Neural cell (in vitro differentiated cells): ENCODE results near the gene TSPAN14. TPM values are rescaled to one million over a fixed set of nuclear protein-coding genes. Genes with fewer than 3 reads are reported as not detected.

Experiments used
- H2AFZ ChIP-seq: fragments of 200-600, 300-800 bp; sonication (generic), shearing (Covaris generic); 2 replicates; pipeline ENCODE4 v1.6.0; 2014; ENCODE audit warnings: low read depth, mild to moderate bottlenecking, antibody characterized with exemption, low read length, moderate library complexity
- H3F3A ChIP-seq: fragments of 200-600 bp; shearing (Covaris generic); 2 replicates; pipeline ENCODE4 v1.6.1; 2016; ENCODE audit warnings: mild to moderate bottlenecking, moderate library complexity, mixed read lengths, antibody characterized with exemption, low read length; ENCODE audit not compliant: insufficient read depth, poor library complexity, severe bottlenecking
- H3K27ac ChIP-seq: fragments of 200-600, 300-800 bp; sonication (generic), shearing (Covaris generic); 2 replicates; pipeline ENCODE4 v1.5.1; 2014; ENCODE audit warnings: mild to moderate bottlenecking, low read length, moderate library complexity
- H3K27me3 ChIP-seq: fragments of 300-800, 200-600 bp; sonication (generic), shearing (Covaris generic); 2 replicates; pipeline ENCODE4 v1.6.0; 2014; ENCODE audit warnings: mild to moderate bottlenecking, low read depth, low read length, moderate library complexity; ENCODE audit not compliant: insufficient read depth
- H3K36me3 ChIP-seq: fragments of 300-800, 200-600 bp; sonication (generic), shearing (Covaris generic); 2 replicates; pipeline ENCODE4 v1.5.1; 2014; ENCODE audit warnings: mild to moderate bottlenecking, antibody characterized with exemption, low read length, moderate library complexity; ENCODE audit not compliant: insufficient read depth
- H3K4me2 ChIP-seq: fragments of 300-800, 200-600 bp; sonication (generic), shearing (Covaris generic); 2 replicates; pipeline ENCODE4 v1.6.0; 2014; ENCODE audit warnings: mild to moderate bottlenecking, low read length
- H3K4me3 ChIP-seq: fragments of 300-800, 200-600 bp; sonication (generic), shearing (Covaris generic); 2 replicates; pipeline ENCODE4 v1.5.1; 2014; ENCODE audit warnings: mild to moderate bottlenecking, low read length, moderate library complexity
- H3K79me2 ChIP-seq: fragments of 200-600 bp; shearing (Covaris generic); replicated peaks from 2 replicates; pipeline ENCODE4 v1.6.0; 2014; ENCODE audit warnings: mild to moderate bottlenecking, low read length, moderate library complexity; ENCODE audit not compliant: insufficient read depth
- H3K9ac ChIP-seq: fragments of 300-800, 200-600 bp; sonication (generic), shearing (Covaris generic); 2 replicates; pipeline ENCODE4 v1.6.1; 2016; ENCODE audit warnings: mild to moderate bottlenecking, low read length, mixed read lengths
- H3K9me2 ChIP-seq: fragments of 200-600 bp; shearing (Covaris generic); 2 replicates; pipeline ENCODE4 v1.6.1; 2016; ENCODE audit warnings: mild to moderate bottlenecking, low read length, mixed read lengths; ENCODE audit not compliant: insufficient read depth
- H3K9me3 ChIP-seq: fragments of 200-600, 300-800 bp; sonication (generic), shearing (Covaris generic); 2 replicates; pipeline ENCODE4 v1.6.1; 2016; ENCODE audit warnings: mild to moderate bottlenecking, mixed run types, low read length, moderate library complexity, mixed read lengths
- H4K20me1 ChIP-seq: fragments of 200-600 bp; shearing (Covaris generic); 2 replicates; pipeline ENCODE4 v1.6.1; 2016; ENCODE audit warnings: mild to moderate bottlenecking, mixed run types; ENCODE audit not compliant: insufficient read depth
- EP300 ChIP-seq: fragments of 450-650 bp; conservative IDR thresholded peaks from 2 replicates; pipeline ENCODE4 v1.6.1; 2014; ENCODE audit warnings: antibody characterized with exemption, mild to moderate bottlenecking, moderate library complexity; ENCODE audit not compliant: poor library complexity, severe bottlenecking
- EZH2 ChIP-seq: fragments of 200-600, 300-800 bp; shearing (Covaris generic), sonication (generic); IDR thresholded peaks from 2 replicates; pipeline ENCODE4 v1.6.1; 2014; ENCODE audit warnings: antibody characterized with exemption, low read length, borderline replicate concordance, mild to moderate bottlenecking; ENCODE audit not compliant: insufficient read depth, poor library complexity, severe bottlenecking
- MXI1 ChIP-seq: fragments of 450-650 bp; conservative IDR thresholded peaks from 2 replicates; pipeline ENCODE4 v1.6.1; 2014; ENCODE audit warnings: antibody characterized with exemption, mild to moderate bottlenecking; ENCODE audit not compliant: poor library complexity, severe bottlenecking
- POLR2AphosphoS5 ChIP-seq: IDR thresholded peaks from 2 replicates; pipeline ENCODE4 v1.6.1; 2012
- RAD21 ChIP-seq: fragments of 450-650 bp; conservative IDR thresholded peaks from 2 replicates; pipeline ENCODE4 v1.6.1; 2014; ENCODE audit warnings: antibody characterized with exemption, mild to moderate bottlenecking, moderate library complexity
- SMC3 ChIP-seq: fragments of 450-650 bp; conservative IDR thresholded peaks from 2 replicates; pipeline ENCODE4 v1.6.1; 2014; ENCODE audit warnings: antibody characterized with exemption, mild to moderate bottlenecking, moderate library complexity; ENCODE audit not compliant: poor library complexity
- TAF1 ChIP-seq: IDR thresholded peaks from 2 replicates; pipeline ENCODE4 v1.6.1; 2012; ENCODE audit warnings: low read depth
- polyA plus RNA-seq: library from polyadenylated mRNA; depleted of rRNA; stranded (reverse); fragments of >200 nt; gene quantifications from 2 replicates; pipeline ENCODE4 v1.2.3, GENCODE V29; 2014
- TF ChIP-seq, protein P1 (sequence below): fragments of 450-650 bp; IDR thresholded peaks from 2 replicates; pipeline ENCODE4 v1.5.1; 2014; ENCODE audit warnings: antibody characterized with exemption, mild to moderate bottlenecking, moderate library complexity; ENCODE audit not compliant: poor library complexity, severe bottlenecking
- TF ChIP-seq, protein P2 (sequence below): IDR thresholded peaks from 2 replicates; pipeline ENCODE4 v1.6.1; 2012; ENCODE audit warnings: borderline replicate concordance

TSPAN14 gene
- polyA plus RNA-seq, 1 donor from 2014 or later: 26.3 TPM

DNA sequence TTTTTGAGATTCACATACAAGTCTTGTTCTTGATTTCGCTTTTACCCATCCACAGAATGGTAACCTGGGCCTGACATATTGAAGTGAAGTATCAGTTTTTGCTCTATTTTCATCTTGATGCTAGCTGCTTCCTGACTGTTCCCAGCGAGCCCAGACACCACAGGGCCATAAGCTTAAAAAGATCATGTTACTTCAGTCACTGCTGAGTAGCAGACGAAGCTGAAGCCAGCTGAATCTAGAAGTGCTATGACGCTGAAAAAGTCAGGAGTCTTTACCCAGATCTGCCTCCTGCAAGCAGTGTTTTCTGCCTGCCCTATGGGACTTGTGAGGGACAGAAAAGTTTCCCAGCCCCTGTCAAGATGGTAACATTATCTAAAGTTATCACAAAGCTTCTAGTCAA lies 48.5 kb upstream of the TSPAN14 start:
- Histone ChIP-seq H3K27me3 (no peaks in the 10 kb centered on the region), H2AFZ (no peak overlapping the region), H3K79me2 (no peaks in the 10 kb centered on the region), H4K20me1 (no peaks in the 10 kb centered on the region), H3K9ac (no peak overlapping the region), H3K4me3 (no peak overlapping the region), H3F3A (no peaks in the 10 kb centered on the region), H3K27ac (no peak overlapping the region), H3K9me2 (no peaks in the 10 kb centered on the region), H3K9me3 (no peaks in the 10 kb centered on the region), H3K4me2 (no peak overlapping the region), H3K36me3 (no peaks in the 10 kb centered on the region)
- TF ChIP-seq, protein P1, sequence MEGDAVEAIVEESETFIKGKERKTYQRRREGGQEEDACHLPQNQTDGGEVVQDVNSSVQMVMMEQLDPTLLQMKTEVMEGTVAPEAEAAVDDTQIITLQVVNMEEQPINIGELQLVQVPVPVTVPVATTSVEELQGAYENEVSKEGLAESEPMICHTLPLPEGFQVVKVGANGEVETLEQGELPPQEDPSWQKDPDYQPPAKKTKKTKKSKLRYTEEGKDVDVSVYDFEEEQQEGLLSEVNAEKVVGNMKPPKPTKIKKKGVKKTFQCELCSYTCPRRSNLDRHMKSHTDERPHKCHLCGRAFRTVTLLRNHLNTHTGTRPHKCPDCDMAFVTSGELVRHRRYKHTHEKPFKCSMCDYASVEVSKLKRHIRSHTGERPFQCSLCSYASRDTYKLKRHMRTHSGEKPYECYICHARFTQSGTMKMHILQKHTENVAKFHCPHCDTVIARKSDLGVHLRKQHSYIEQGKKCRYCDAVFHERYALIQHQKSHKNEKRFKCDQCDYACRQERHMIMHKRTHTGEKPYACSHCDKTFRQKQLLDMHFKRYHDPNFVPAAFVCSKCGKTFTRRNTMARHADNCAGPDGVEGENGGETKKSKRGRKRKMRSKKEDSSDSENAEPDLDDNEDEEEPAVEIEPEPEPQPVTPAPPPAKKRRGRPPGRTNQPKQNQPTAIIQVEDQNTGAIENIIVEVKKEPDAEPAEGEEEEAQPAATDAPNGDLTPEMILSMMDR: no peak
- TF ChIP-seq MXI1: no peak
- TF ChIP-seq POLR2AphosphoS5: no peak
- no peak for TF ChIP-seq TAF1
- TF ChIP-seq SMC3: no peak
- TF ChIP-seq RAD21: no peak
- TF ChIP-seq, protein P2, sequence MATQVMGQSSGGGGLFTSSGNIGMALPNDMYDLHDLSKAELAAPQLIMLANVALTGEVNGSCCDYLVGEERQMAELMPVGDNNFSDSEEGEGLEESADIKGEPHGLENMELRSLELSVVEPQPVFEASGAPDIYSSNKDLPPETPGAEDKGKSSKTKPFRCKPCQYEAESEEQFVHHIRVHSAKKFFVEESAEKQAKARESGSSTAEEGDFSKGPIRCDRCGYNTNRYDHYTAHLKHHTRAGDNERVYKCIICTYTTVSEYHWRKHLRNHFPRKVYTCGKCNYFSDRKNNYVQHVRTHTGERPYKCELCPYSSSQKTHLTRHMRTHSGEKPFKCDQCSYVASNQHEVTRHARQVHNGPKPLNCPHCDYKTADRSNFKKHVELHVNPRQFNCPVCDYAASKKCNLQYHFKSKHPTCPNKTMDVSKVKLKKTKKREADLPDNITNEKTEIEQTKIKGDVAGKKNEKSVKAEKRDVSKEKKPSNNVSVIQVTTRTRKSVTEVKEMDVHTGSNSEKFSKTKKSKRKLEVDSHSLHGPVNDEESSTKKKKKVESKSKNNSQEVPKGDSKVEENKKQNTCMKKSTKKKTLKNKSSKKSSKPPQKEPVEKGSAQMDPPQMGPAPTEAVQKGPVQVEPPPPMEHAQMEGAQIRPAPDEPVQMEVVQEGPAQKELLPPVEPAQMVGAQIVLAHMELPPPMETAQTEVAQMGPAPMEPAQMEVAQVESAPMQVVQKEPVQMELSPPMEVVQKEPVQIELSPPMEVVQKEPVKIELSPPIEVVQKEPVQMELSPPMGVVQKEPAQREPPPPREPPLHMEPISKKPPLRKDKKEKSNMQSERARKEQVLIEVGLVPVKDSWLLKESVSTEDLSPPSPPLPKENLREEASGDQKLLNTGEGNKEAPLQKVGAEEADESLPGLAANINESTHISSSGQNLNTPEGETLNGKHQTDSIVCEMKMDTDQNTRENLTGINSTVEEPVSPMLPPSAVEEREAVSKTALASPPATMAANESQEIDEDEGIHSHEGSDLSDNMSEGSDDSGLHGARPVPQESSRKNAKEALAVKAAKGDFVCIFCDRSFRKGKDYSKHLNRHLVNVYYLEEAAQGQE: no peak
- no peak for TF ChIP-seq EP300
- no peak for TF ChIP-seq EZH2

DNA sequence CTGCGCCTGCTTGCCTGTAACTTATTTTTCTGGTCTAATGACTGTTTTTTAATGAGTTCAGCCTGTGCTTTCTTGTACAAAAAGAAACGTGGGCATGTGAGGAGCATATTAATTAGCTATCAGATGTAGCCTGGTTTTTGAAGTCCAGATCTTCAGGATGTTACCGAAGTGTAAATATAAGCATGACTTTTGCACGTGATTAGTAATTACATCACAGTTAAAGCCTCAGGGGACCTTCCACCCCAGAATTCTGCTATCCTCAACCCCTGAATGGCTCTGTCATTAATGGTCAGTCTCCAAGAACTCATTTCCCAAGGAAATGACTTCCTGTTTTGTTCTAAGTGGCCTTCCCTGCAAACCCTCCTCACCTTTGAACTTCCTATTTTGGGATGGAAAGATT lies 47.9 kb upstream of the TSPAN14 start:
- no peak overlapping the region for H3K4me2 ChIP-seq
- no peak overlapping the region for H3K4me3 ChIP-seq
- H3K27me3 ChIP-seq: no peaks in the 10 kb centered on the region
- no peaks in the 10 kb centered on the region for H3K9me2 ChIP-seq
- no peaks in the 10 kb centered on the region for H3K36me3 ChIP-seq
- TF ChIP-seq TAF1 (no peak), POLR2AphosphoS5 (no peak), EP300 (no peak), SMC3 (no peak), MXI1 (no peak), EZH2 (no peak), RAD21 (no peak)
- TF ChIP-seq, protein P2: no peak
- TF ChIP-seq, protein P1: no peak
- no peaks in the 10 kb centered on the region for H3F3A ChIP-seq
- H2AFZ ChIP-seq: no peak overlapping the region
- no peaks in the 10 kb centered on the region for H4K20me1 ChIP-seq
- peaks cover 4% of the 10 kb centered on the region for H3K79me2 ChIP-seq
- H3K9ac ChIP-seq: no peak overlapping the region
- H3K9me3 ChIP-seq: no peaks in the 10 kb centered on the region
- H3K27ac ChIP-seq: no peak overlapping the region
